ENCODE measurements around the gene SKOR1.
A peak's percentile ranks its signal among the peaks of the same experiment; 100 is the strongest.

SKOR1 gene

DNA sequence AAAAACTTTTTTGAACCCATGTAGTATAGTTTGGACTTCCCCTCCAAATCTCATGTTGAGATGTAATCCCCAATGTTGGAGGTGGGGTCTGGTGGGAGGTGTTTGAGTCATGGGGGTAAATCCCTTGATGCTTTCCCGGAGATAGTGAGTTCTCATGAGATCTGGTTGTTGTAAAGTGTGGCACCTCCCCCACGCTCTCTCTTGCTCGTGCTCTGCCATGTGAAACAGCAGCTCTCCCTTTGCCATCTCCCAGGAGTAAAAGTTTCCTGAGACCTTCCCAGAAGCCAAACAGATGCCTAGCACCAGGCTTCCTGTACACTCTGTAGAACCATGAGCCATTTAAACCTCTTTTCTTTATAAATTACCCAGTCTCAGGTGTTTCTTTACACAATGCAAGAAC lies 30.5 kb downstream of the SKOR1 start:
- no peak for DNase-seq

DNA sequence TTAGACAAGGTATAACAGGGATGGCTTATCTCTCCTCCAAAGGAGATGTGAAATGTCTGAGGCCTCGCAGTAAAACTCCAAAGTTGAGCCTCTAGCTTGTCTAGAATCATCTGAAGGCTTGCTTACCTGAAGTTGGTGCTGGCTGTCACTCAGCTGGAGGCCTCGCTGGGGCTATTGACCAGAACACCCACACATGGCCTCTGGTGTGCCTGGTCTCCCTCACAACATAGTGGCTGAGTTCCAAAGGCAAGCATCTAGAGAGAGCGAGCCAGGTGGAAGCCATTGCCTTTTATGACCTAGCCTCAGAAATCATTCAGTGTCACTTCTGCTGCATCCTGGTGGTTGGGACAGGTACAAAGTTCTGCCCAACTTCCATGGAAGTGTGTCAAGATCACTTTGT lies 31.9 kb downstream of the SKOR1 start:
- no peak for DNase-seq

DNA sequence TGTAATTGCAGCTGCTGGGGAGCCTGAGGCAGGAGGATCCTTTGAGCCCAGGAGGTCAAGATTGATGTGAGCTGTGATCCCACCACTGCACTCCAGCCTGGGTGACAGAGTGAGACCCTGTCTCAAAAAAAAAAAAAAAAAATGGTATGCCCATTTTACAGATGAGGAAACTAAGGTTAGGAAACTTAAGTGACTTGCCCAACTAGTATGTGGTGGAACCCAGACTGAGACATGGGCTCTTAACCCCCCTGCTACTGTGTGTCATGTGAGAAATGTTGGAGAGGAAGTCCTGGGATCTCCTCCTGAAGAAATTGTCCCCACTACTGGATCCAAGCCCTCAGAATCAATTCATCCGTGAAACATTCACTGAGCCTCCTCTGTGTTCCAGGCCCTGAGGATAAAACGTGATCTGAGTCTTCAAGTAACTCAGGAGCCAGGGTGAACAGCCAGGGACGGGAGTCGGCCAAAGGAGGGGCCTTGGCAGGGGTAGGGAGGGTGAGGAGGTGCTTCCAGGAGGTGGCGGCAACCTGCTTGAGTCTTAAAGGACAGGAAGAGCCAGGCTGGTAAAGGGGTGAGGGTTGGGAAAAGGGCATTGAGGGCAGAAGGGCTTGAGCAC lies 34.1 kb downstream of the SKOR1 start:
- DNase-seq = no peak

DNA sequence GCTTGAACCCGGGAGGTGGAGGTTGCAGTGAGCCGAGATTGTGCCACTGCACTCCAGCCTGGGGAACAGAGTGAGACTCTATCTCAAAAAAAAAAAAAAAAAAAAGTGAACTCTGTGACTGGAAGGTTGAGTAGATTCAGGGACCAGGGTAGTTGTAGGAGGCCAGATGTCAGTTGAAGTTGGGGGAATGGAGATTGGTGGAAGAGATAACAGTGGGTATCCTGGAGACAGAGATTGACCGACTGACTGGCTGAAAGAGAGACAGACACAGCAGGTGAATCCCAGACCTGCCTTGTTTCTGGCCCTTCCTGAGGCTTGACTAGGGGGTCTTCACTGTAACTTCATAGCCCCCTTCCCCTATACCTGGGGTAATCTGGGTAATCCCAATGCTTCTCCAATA lies 36.7 kb downstream of the SKOR1 start:
- no peak for DNase-seq

DNA sequence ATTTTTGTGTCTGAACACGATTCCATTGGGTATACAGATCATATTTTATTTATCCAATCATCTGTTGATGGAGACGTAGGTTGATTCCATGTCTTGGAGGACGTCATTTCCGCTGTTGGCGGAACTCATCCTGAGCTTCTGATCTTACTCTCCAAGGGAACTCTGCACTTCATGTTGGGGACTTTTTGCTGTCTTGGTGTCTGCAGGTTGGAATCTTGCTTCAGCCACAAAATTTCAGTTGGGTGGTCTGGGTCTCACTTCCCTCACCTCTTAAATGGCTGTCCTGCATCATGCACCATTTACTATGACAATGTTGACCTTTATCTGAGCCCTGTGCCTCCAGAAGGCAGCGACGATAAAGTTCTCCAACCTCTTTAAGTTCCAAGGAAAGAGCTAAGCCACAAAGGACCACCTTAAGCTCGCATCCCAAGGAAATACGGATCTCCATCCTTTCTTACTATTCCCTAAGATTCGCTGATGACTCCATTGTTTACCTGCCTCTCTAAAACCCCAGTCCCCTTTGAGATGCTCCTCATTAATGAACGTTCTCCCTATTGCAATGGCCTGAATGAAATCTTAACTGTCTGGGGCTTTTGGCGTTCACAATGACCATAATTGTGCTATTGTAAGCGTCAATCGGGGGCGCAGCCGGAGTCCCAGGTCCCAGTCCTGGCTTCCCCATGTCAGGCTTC lies 37.6 kb downstream of the SKOR1 start:
- DNase-seq = no peak

DNA sequence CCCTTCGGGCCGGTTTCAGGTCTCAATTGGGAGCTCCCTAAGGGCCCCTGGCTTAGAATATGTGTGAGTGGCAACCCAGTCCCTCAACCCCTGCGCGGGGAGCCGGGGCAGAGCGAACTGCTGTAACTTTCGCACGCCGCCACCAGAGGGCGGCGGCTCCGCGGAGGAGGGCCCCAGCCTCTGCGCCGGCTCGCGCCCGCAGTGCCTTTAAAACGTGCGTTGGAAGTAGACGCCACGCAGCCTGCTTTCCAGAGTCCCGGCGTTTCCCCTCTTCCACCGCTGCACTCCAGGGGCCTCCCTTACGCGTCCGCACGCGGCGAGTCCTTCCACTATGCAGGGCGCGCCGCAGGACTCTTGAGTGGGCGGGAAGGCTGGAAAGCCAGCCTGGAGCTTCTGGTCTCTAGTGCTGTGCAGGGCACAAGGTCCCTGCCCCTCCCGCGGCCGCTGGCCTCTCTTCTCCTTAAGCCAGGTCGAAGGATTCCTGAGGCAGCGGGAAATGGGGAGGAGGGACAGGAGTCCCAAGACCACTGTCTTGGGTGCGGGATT lies 38.2 kb downstream of the SKOR1 start:
- peak; percentile 94 for DNase-seq

DNA sequence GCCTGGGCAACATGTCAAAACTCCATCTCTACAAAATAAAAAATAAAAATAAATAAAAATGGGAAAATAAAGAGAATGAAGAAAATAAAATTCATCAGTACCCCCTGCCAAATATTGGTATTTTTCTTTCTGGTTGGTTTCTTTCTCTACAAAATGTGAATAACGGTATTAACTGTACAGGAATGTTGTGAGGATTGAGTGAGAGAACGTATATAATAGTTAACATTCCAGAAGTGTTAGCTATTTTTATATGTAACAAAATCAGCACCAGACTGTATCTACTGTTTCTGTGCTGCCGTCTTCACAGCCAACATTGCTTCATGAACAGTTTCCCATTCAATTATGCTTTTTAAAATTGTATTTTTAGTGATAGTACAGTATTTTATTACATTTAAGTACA lies 40.0 kb downstream of the SKOR1 start:
- DNase-seq = no peak

DNA sequence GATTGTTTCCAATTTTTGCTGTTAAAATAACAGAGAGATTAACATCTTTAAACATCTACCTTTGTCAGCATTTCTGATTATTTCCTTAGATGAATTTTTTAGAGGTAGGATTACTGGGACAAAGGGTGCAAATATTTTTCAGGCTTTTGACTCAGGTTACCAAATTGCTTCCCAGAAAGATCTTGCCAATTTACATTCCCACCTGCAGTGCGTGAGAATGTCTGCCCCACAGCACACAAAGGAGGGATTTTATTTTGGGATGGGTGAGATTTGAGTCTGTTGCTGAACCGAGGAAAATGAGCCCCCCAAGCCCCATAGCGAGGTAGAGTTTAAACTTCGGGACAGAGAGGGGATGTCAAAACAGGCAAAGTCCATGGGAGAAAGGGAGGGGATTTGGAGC lies 40.5 kb downstream of the SKOR1 start:
- DNase-seq = no peak

DNA sequence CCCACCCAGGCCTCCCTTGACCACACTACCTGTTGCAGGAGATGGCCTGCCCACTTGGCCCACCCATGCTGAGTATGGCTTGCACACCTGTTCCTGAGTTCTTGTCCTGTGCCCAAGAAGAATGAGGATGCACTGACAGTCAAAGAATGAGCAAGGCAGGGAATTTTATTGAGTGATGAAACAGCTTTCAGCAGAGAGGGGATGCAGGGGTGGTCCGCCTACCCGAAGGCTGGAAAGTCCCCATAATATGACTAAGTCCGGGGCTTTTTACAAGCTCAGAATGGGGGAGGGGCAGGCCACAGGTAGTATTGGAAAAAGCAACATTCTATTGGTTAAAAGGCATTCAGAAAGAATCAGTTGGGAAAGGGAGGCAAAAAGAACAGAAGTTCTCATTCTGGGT lies 44.4 kb downstream of the SKOR1 start:
- DNase-seq = no peak

DNA sequence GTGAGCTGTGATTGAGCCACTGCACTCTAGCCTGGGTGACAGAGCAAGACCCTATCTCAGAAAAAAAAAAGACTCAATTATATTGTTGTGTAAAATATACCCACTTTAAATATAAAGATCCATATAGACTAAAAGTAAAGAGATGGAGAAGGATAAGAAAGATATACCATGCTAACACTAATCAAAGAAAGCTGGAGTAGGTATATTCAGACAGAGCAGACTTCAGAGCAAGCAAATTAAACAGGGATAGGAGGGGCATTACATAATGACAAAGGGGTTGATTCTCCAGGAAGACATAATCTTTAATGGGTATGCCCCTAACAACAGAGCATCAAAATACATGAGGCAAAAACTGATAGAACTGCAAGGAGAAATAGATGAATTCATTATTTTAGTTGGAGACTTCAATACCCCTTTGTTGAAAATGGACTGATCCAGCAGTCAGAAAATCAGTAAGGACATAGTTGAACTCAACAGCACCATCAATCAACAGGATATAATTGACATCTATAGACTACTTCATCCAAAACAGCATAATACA lies 45.6 kb downstream of the SKOR1 start:
- DNase-seq = no peak

DNA sequence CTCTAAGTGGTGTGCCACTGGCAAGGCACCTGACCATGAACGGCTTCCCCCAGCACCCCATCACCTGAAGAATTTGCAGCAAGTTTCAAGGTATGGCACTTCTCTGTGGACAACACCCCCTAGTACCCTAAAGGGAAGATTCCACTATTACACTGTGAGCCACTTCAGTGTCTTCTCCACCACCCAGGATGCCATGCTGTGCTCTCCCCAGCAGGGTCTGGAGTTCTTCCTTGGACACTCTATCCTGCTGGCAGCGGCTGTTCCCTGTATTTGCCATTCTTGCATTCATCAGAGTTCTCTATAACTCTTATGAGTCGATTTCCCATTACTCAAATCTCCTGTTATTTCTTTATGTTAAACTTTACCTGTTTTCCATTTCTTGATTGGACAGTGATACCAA lies 48.5 kb downstream of the SKOR1 start:
- DNase-seq = no peak

DNA sequence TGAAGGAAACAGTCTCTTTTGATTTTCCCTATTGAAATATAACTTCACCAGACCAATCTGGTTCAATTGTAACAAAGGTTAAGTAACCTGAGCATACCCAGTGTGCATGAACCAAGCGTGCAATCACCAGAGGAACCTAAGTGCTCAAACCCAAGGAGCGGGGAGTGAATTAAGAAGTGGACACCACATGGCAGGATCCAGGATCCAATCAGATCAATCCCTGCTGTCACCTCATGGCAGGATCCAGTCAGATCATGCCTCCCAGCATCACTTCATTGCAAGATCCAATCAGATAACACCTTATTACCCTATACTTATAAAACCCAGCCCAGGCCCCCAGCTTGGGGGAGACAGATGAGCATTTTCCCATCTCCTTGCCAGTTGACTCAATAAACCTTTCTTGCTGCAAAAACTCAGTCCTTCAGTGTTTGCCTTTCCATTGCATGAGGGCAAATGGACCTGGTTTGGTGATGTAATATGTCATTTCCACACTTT lies 53.5 kb downstream of the SKOR1 start:
- no peak for DNase-seq

DNA sequence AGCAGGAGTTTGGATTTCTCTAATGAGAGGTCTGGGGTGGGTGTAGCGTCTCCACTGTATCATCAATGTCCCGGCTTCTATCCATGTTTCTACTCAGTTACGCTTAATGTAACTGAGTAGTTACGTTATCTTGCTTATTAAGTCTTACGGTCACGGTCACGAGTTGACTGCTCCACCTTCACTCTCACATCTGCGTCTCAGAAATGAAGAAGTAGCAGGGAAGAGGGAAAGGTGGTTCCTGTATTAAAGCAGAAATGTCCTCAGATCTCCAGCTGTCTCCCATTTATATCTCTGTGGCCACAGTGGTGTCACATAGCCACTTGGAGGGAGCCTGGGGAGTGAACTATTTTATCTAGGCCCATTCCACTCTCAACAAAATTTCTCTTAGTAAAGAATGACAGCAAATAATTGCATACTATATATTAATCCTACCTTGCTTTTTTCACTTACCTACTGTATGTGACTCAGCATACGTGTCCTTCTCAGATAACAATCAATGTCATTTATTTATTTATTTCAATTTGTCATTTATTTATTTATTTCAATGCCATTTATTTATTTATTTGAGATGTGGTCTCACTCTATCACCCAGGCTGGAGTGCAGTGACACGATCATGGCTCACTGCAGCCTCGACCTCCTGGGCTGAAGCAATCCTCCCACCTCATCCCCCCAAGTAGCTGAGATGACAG lies 54.3 kb downstream of the SKOR1 start:
- no peak for DNase-seq

DNA sequence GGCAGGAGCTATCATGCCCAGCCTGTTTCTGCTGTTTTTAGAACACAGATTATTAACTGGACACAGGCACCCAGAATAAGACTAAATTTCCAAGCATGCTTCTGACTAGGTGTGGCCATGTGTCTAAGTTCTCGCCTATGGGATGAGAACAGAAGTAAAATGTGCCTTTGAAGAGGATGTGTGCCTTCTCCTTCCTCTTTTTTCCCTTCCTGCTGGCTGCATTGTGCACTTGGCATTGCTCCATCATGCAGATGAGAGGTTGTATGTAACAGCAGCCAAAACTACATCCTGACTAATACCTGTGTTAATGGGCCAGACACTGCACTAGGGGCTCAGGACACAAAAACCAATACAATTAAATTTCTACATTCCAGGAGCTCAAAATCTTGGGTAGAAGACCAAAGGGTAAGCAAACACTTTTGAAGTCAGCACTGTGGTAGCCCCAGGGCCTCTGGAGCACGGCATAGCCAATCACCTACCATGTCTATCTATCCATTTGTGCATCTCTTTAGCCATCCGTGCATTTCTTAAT lies 55.4 kb downstream of the SKOR1 start:
- no peak for DNase-seq

DNA sequence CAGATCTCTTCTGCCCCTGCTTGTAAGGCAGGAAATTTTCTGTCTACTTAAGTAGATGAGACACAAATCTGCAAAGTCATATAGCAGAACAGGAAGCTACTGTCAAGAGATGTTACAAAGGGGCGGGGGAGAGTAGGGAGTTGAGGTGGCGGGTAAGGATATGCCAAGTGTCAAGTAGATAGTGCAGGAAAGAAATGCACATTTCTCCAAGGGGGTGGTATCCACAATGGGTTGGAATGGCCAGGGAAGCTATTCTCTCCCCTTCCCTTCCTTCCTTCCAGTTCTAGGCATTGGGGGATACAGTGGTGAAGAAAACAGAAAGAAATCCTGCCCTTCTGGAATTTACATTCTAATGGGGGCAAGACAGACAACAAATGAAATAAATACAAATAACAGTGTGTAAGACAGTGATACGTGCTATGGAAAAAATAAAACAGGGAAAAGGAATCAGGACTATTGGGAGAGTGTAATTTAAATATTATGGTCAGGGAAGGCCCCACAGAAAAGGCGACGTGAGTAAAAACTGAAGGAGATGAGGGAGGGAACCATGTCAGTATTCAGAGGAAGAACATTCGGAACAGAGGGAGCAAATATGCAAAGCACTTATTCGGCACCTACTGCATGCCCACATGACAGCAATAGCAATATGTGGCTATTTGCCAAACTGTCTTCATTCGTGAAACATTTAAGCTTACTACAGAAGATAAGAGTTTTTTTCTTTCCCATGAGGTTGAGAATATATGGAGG lies 57.4 kb downstream of the SKOR1 start:
- no peak for DNase-seq

DNA sequence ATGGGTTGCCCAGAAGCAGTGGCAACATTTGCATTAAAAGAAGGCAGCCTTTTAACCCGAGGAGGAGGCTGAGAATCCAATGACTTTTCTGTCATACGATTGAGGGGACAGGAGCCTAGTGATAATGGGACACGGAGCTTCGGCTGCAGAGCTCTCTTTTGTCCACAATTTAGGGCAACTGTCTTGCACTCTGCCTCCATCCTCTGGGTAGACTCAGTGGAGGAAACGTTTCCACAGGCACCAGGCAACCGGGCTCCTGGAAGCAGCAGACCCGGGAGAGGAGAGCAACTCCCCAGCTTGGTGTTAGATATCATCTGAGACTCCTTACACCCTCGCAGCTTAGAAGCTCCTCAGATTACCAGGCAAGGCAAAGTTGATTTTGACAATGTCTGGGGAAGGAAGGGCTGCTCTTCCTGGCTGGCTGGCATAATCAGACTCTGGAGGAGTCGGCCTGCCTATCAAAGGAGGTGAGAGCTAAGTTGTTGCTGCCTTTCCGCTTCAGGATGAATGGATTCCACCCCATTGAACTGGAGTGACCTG lies 58.0 kb downstream of the SKOR1 start:
- peak; percentile 65 for DNase-seq

DNA sequence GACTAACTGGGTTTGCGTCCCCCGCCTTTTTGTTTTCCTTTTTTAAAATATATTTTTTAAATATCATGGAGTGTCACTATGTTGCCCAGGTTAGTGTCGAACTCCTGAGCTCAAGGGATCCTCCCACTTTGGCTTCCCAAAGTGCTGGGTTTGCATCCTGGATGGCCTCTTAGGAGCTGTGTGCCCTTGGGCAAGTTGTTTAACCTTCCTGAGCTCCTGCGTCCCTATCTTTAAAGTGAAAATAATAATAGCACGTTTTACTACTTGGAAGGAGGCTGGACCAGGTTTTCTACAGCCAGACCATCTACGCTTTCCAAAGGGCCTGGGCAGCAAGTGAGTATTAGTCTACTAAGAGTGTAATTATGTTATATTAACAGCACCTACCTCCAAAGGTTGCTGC lies 58.7 kb downstream of the SKOR1 start:
- DNase-seq = no peak
